ENCODE results near the gene RNF144B.
"Not testable (repeated sequence)": the region's sequence is repeated elsewhere in the genome, so short reads cannot be mapped to it uniquely, and the experiment has no call there.

Gene RNF144B

GRCh38 chr6:18395856-18396197 is 8.7 kb downstream of the RNF144B start:
- no peak overlapping the region for H3K4me3 ChIP-seq (ENCODE audit: low read depth, low read length)
- ChIA-PET POLR2A (no interaction called here), CTCF (no interaction called here)
- DNase-seq (ENCODE audit: low read depth, low spot score) = no peak
- TF ChIP-seq CTCF (IDR thresholded peaks at IDR 0.05; ENCODE audit: insufficient read depth, low read length, missing control alignments) = no peak

GRCh38 chr6:18397701-18398100 is 10.6 kb downstream of the RNF144B start:
- ChIA-PET POLR2A (no interaction called here), CTCF (interaction anchor here (1.0 to 1.8 kb wide), 4 partner anchors 8 to 106 kb away, joined by 3 to 5 read pairs (median 4); no protein-coding TSS in a partner anchor)

DNA sequence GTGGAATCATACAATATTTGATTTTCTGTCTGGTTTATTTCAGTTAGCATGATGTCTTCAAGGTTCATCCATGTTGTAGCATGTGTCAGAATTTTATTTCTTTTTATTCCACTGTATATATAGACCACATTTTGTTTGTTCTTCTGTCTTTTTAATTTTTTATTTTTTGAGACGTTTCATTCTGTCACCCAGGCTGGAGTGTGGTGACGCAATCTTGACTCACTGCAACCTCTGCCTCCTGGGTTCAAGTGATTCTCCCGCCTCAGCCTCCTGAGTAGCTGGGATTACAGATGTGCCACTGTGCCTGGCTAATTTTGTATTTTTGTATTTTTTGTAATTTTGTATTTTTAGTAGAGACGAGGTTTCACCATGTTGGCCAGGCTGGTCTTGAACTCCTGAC is 11.1 kb downstream of the RNF144B start:
- POLR2A ChIA-PET; H3K4me3 ChIP-seq (ENCODE audit: low read depth, low read length); DNase-seq (ENCODE audit: low read depth, low spot score): not testable (repeated sequence)
- CTCF ChIA-PET = interaction anchor here (1.0 to 1.8 kb wide), 3 partner anchors 9 to 75 kb away, joined by 3 to 5 read pairs (median 4); no protein-coding TSS in a partner anchor

More at GRCh38 chr6:18397701-18398100, 10.6 kb downstream of the RNF144B start:
- H3K4me3 ChIP-seq (ENCODE audit: low read depth, low read length) = no peak overlapping the region
- no peak for DNase-seq (ENCODE audit: low read depth, low spot score)
- TF ChIP-seq CTCF (IDR thresholded peaks at IDR 0.05; ENCODE audit: insufficient read depth, low read length, missing control alignments) = no peak

- POLR2A ChIA-PET = no interaction called here
- no peak for TF ChIP-seq CTCF (IDR thresholded peaks at IDR 0.05; ENCODE audit: insufficient read depth, low read length, missing control alignments)
- no peak for DNase-seq (ENCODE audit: low read depth, low spot score)
- CTCF ChIA-PET = interaction anchor here (1.6 kb wide), 1 partner anchor 77 kb away, joined by 6 read pairs; no protein-coding TSS in a partner anchor
- H3K4me3 ChIP-seq (ENCODE audit: low read depth, low read length) = no peak overlapping the region
Observed at GRCh38 chr6:18400831-18401446, 13.8 kb downstream of the RNF144B start.

- POLR2A ChIA-PET = not testable (repeated sequence)
Observed at GRCh38 chr6:18404965-18405364, 17.8 kb downstream of the RNF144B start.

GRCh38 chr6:18405477-18406293 is 18.5 kb downstream of the RNF144B start:
- H3K4me3 ChIP-seq (ENCODE audit: low read depth, low read length) = no peak overlapping the region
- POLR2A ChIA-PET = no interaction called here
- DNase-seq (ENCODE audit: low read depth, low spot score) = peak; percentile 90
- no peak for TF ChIP-seq CTCF (IDR thresholded peaks at IDR 0.05; ENCODE audit: insufficient read depth, low read length, missing control alignments)
- CTCF ChIA-PET = no interaction called here

More at GRCh38 chr6:18404965-18405364, 17.8 kb downstream of the RNF144B start:
- DNase-seq (ENCODE audit: low read depth, low spot score); CTCF ChIA-PET; H3K4me3 ChIP-seq (ENCODE audit: low read depth, low read length): not testable (repeated sequence)

GRCh38 chr6:18406955-18407749 is 20.0 kb downstream of the RNF144B start:
- ChIA-PET CTCF (no interaction called here), POLR2A (no interaction called here)
- no peak overlapping the region for H3K4me3 ChIP-seq (ENCODE audit: low read depth, low read length)
- no peak for DNase-seq (ENCODE audit: low read depth, low spot score)
- no peak for TF ChIP-seq CTCF (IDR thresholded peaks at IDR 0.05; ENCODE audit: insufficient read depth, low read length, missing control alignments)

DNA sequence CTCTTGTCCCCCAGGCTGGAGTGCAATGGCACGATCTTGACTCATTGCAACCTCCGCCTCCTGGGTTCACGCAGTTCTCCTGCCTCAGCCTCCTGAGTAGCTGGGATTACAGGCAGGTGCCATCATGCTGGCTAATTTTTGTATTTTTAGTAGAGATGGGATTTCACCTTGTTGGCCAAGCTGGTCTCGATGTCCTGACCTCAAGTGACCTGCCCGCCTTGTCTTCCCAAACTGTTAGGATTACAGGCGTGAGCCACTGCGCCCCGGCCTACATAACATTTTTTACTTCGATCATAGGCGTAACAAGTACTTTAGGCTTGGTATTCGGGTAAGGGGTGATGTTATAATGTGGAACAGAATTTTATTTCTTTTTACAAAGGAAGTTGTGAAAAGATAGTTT is 22.5 kb downstream of the RNF144B start:
- H3K4me3 ChIP-seq (ENCODE audit: low read depth, low read length); DNase-seq (ENCODE audit: low read depth, low spot score); CTCF ChIA-PET; POLR2A ChIA-PET: not testable (repeated sequence)

Measured in AG04449 (cell line).